ENCODE results near the gene STOX2. TPM values are rescaled to one million over a fixed set of nuclear protein-coding genes. Genes with fewer than 3 reads are reported as not detected.

The STOX2 gene
- total and polyA plus RNA-seq, 2 of the 8 experiments (the other 6 are each of a cell fraction or from before 2014, with no cell fraction given), result 5.5 to 20.0 TPM

DNA sequence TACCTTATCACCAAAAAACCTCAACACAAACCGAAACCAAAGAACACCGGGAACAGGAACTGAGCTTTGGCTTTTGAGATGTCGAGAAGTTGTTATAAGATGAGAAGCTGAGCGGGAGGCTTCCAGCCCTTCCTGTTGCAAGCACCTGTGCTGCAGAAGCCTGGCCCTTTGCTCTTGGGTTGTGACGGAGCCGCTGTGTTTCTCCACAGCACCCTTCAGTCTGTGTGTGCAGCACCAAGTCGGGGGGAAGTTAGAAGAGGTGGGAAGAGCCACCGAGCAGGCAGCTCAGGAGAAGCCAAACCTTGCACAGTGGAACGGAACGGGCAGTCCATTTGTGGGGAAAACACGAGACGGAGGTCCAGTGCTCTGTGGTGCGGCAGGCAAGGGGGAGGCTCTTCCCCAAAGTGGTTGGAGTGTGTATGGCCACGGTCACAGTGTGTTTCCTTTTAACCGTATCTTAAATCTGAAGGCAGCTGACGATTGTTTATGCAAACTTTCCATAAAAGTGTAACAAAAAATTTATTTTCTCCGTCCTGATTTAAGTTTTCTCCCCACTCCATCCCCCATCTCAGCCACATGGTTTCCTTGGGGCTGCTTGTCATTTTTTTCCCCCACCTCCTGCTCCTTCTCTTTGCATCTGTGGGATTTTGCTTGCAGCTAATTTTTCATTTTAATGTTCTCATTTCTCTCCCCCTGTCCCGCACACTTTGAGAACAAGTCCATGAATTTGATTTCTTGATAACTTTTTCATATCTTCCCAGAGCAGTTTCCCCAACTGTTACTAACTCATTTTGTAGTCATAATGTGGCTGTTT, 123.7 kb downstream of the STOX2 start:
- CTCF ChIA-PET (ENCODE audit: partially characterized antibody), result interaction anchor here (1.3 to 1.9 kb wide), 3 partner anchors 11 to 38 kb away, joined by 3 to 4 read pairs (median 3); no protein-coding TSS in a partner anchor
- H3K23ac ChIP-seq (ENCODE audit: insufficient read length), result no peak overlapping the region
- no peaks in the 10 kb centered on the region for H3K79me1 ChIP-seq (ENCODE audit: low read depth, low read length)
- no peak overlapping the region for H3K14ac ChIP-seq (ENCODE audit: insufficient read length)
- H2AFZ ChIP-seq (ENCODE audit: low read length), result no peak overlapping the region
- peak overlapping the region; percentile 11; the same call in 1 of the 2 replicates for H2BK12ac ChIP-seq (ENCODE audit: low read depth, low read length)
- H3K27me3 ChIP-seq (replicated peaks in 1 of 4; ENCODE audit: control insufficient read depth in 3 of 4, extremely low read depth in 1 of 4, insufficient read depth in 3 of 4, low read length in 3 of 4), result peaks cover 0 to 1% (median 0%) of the 10 kb centered on the region in 4 experiments; a peak in 1 of 7 replicates
- H3K4me1 ChIP-seq (replicated peaks in 1 of 4; ENCODE audit: control insufficient read depth in 3 of 4, insufficient read depth in 4 of 4, low read length in 3 of 4), result no peaks in the 10 kb centered on the region
- no peak for TF ChIP-seq GABPA (IDR thresholded peaks at IDR 0.05; ENCODE audit: borderline replicate concordance, insufficient read depth, low read length)
- no peak overlapping the region for H3K18ac ChIP-seq (ENCODE audit: extremely low read depth, low read length)
- no peak overlapping the region for H2BK120ac ChIP-seq (replicated peaks; ENCODE audit: low read depth, low read length)
- no peak overlapping the region for H2BK15ac ChIP-seq (ENCODE audit: low read length)
- H3K4me2 ChIP-seq (ENCODE audit: insufficient read depth in 1 of 2, low read depth in 2 of 2, low read length in 2 of 2), result no peak overlapping the region
- no peak overlapping the region for H2AK5ac ChIP-seq (ENCODE audit: low read depth, low read length)
- H3K79me2 ChIP-seq (ENCODE audit: control insufficient read depth in 1 of 2, insufficient read depth in 2 of 2, low read length in 2 of 2), result no peaks in the 10 kb centered on the region
- H3K9ac ChIP-seq (replicated peaks in 1 of 4; ENCODE audit: extremely low read depth in 1 of 4, low read depth in 3 of 4, low read length in 3 of 4), result no peak overlapping the region
- H3K36me3 ChIP-seq (ENCODE audit: control insufficient read depth in 2 of 4, insufficient read depth in 4 of 4, low read length in 3 of 4), result no peaks in the 10 kb centered on the region
- H3K9me3 ChIP-seq (ENCODE audit: insufficient read depth in 2 of 2, low read depth in 1 of 2, low read length in 1 of 2), result no peaks in the 10 kb centered on the region
- DNase-seq (ENCODE audit: low read depth in 1 of 2, low spot score in 2 of 2) (no peak), FAIRE-seq (no peak)
- no peak overlapping the region for H3K4ac ChIP-seq (replicated peaks; ENCODE audit: insufficient read length, low read depth, low read length)
- H3K27ac ChIP-seq (ENCODE audit: low read depth, low read length), result no peak overlapping the region
- H3K4me3 ChIP-seq (ENCODE audit: extremely low read depth in 1 of 4, insufficient read depth in 2 of 4, low read depth in 3 of 4, low read length in 4 of 4), result no peak overlapping the region
- H4K5ac ChIP-seq (ENCODE audit: insufficient read length, low read depth, low read length), result no peak overlapping the region
- no peaks in the 10 kb centered on the region for H4K20me1 ChIP-seq (replicated peaks in 1 of 2; ENCODE audit: control insufficient read depth in 1 of 2, insufficient read depth in 2 of 2, low read length in 2 of 2)
- H2BK5ac ChIP-seq (ENCODE audit: low read depth, low read length), result no peak overlapping the region
- H4K91ac ChIP-seq (replicated peaks; ENCODE audit: insufficient read length, low read length), result no peak overlapping the region
- no peak overlapping the region for H2BK20ac ChIP-seq (ENCODE audit: low read length)
- POLR2A ChIA-PET (ENCODE audit: partially characterized antibody), result interaction anchor here (1.7 kb wide), 1 partner anchor 8 kb away, joined by 4 read pairs; no protein-coding TSS in a partner anchor
- no peak overlapping the region for H3K56ac ChIP-seq (replicated peaks; ENCODE audit: insufficient read length, low read depth, low read length)
- no peaks in the 10 kb centered on the region for H3K23me2 ChIP-seq (ENCODE audit: low read depth, low read length)
- WGBS, 2 experiments (ENCODE audit: extremely low coverage in 1 of 2, insufficient coverage in 1 of 2, insufficient read length in 1 of 2, insufficient replicate concordance in 2 of 2, low coverage in 1 of 2, low lambda C conversion rate in 2 of 2, missing lambda C conversion rate in 1 of 2), result 89% methylated on average over 18 of the region's 18 CpGs; no CpG with 5 or more reads in 1 of the 2 experiments
- no peak overlapping the region for H4K8ac ChIP-seq (ENCODE audit: extremely low read depth, insufficient read depth, low read length)
